Measurements from ENCODE around the gene KATNBL1.

The KATNBL1 gene, protein sequence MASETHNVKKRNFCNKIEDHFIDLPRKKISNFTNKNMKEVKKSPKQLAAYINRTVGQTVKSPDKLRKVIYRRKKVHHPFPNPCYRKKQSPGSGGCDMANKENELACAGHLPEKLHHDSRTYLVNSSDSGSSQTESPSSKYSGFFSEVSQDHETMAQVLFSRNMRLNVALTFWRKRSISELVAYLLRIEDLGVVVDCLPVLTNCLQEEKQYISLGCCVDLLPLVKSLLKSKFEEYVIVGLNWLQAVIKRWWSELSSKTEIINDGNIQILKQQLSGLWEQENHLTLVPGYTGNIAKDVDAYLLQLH

DNA sequence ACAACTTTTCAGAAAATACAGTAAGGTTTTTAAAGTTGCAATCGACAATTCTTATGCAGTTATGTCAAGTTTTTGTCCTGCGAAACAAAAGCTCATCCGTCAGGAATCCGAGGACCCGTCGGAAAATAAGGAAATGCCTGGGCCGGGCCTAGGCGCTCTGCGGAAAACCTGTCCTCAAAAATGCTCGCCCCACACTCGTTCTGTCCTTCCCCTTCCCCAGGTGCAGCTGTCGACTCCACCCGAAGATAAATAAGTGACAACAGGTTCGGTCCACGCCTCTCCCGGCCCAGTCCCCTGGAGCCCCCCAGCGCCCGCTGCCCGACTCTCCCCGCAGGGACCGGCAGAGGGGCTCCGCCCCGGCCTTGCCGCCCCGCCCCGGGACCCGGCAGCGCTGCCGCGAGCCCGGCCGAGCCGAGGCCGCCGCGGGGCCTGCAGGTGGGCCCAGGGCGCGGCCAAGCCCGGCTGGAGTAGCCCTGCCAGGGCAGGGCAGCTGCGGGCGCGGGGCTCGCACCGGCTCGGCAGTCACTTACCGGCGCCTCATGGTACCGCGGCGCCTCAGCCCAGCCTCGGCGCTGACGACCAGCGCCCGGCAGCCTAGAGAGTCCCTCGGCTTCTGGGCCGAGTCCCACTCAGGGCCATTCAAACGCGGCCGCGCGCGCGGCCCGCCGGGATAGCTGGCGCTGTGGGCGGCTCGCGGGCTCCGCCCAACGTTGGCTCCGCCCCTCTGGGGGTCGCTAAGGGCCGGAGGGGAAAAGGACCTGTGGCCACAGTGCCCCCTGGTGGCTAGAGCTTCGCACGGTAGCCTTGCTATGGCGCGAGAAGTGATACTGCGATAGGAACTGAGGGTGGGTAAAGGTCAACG lies at the start of gene KATNBL1:
Gene KATNBL1, minus strand, starts transcription at position 676 of the 862 bp plus-strand sequence. CDS start 46,420 bp downstream, outside the sequence.
- intact Hi-C loops (cut with DNase I), result loop anchor here (5.0 kb wide), 2 partner anchors 107 to 147 kb away; partner anchors contain the start of genes EMC7 and PGBD4
- DNase-seq, result peak; percentile 90 to 99 (median 96)

DNA sequence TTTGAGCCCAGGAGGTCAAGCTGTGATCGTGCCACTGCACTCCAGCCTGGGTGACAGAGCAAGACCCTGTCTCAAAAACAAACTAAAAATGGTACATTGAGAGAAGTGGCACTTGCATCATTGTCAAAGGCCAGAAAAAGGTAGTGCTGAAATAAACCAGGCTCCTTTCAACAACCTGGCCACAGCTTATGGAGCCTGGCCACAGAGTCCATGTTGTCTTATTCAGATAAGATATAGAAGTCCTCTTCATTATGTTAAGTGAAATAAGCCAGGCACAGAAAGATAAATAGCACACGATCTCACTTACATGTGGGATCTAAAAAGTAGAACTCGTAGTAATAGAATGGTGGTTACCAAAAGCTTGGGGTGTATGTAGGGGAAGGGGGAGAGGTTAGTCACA lies 49.7 kb upstream of the KATNBL1 start:
- intact Hi-C loops (cut with DNase I), result no loop called here

DNA sequence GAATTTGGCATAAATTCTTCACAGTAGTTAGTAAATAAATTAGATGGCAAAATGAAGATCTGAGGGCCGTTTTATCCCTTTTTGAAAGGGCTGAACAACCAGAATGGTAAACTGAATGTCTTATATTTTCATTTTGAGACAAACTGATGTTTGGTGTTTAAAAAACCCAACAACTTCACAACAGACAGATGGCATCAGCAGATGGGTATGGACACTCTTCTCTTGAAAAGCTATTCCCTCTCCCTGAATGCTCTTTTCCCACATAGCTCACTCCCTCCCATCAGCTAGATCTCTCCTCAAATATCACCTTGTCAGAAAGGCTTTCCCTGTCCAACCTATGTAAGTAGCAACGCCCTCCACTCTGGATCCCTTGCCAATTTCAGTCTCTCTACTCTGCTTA lies 48.3 kb upstream of the KATNBL1 start:
- no peak for DNase-seq
- intact Hi-C loops (cut with DNase I), result no loop called here

More for the DNA sequence above, 49.7 kb upstream of the KATNBL1 start:
- DNase-seq, result no peak

DNA sequence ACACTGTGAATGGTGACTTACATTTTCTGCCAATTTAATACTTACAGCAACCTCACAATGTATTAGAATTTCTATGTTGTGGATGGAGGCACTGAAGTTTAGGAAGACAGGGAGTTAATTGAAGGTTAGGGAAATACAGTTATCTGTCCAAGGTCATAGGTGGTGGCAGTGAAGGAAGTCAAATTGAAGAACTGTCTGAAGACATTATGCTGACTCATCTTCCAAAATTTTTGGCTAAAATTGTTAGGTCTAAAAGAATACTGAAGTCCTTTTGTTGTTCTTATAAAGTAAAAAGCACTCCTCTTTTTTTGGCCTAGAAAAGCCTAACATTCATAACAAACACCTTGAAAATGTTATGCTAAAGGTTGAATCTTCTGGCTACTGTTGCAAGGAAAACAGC lies 42.6 kb upstream of the KATNBL1 start:
- intact Hi-C loops (cut with DNase I), result no loop called here
- no peak for DNase-seq

DNA sequence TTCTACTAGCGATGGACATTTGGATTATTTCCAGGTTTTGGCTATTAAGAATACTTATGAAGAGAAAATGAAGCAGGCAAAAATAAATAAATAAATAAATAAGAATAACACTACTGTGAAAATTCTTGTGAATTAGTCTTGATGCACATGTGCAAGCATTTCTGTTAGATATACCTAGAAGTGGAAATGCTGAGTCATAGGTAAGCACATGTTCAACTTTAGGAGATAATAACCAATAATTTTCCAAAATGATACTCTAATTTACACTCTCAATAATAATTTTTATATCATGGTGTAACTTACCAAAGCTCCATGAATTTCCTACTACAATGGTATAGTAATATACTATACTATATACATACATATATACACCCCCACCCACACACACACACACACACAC lies 38.3 kb upstream of the KATNBL1 start:
- intact Hi-C loops (cut with DNase I), result no loop called here

DNA sequence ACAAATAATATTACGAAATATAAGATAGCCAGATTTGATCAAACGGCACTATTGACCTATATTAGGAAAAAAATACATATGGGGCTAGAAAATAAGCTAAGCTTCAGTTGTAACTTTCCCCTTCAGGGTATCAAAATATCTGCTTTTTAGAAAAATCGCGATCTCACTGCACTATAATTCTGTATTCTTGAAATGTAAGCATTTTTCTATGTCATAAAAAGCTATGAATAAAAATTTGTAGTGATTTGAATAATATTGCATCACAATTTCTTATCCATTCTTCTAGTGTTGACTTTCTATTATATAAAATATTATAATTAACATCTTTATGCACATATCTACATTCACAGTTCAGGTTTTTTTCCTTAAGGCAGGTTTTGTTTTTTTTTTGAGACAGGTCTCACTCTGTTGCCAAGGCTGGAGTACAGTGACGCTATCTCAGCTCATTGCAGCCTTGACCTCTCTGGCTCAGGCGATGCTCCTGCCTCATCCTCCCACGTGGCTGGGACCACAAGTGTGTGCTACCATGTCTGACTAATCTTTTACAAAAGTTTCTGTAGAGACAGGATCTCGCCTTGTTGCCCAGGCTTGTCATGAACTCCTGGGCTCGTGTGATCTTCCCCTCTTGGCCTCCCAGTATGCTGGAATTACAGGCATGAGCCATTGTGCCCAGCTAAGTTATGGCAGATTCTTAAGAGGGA lies 36.5 kb upstream of the KATNBL1 start:
- intact Hi-C loops (cut with DNase I), result no loop called here

More for the DNA sequence above, 38.3 kb upstream of the KATNBL1 start:
- DNase-seq, result no peak

DNA sequence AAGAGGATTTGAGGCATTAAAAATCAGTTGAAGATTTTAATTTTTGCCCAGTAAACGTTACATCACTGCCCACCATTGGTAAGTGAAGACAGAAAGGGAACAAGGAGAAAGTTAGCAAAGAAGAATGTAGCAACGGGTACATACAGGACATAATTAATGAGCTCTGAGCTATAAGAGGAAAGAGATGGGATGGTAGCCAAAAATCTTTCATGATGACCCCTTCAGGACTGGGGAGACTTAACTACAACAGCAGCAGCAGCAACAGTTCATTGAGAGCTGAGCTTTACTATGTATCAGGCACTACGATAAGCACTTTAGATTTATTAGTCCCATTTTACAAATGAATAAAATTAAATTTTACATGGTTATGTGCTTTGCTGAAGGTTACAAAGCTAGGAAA lies 33.3 kb upstream of the KATNBL1 start:
- intact Hi-C loops (cut with DNase I), result no loop called here
- no peak for DNase-seq

More for the DNA sequence above, 36.5 kb upstream of the KATNBL1 start:
- no peak for DNase-seq

DNA sequence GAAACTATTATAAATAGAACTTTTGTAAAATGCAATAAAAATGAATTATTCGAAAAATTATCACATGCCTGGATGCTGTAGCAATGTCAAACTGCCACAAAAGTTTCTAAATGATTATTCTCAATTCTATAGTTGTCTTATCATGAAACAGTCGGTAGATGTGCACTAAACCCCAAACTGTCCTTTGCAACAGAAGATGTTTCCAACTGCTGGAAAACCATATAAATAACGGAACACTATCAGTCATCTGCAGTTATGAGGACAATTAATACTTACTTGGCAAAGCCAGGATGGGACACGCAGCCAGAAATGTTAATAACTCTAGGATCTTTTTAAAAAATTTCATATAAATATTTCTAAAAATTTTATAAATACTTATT lies 32.4 kb upstream of the KATNBL1 start:
- DNase-seq, result no peak
- intact Hi-C loops (cut with DNase I), result no loop called here

DNA sequence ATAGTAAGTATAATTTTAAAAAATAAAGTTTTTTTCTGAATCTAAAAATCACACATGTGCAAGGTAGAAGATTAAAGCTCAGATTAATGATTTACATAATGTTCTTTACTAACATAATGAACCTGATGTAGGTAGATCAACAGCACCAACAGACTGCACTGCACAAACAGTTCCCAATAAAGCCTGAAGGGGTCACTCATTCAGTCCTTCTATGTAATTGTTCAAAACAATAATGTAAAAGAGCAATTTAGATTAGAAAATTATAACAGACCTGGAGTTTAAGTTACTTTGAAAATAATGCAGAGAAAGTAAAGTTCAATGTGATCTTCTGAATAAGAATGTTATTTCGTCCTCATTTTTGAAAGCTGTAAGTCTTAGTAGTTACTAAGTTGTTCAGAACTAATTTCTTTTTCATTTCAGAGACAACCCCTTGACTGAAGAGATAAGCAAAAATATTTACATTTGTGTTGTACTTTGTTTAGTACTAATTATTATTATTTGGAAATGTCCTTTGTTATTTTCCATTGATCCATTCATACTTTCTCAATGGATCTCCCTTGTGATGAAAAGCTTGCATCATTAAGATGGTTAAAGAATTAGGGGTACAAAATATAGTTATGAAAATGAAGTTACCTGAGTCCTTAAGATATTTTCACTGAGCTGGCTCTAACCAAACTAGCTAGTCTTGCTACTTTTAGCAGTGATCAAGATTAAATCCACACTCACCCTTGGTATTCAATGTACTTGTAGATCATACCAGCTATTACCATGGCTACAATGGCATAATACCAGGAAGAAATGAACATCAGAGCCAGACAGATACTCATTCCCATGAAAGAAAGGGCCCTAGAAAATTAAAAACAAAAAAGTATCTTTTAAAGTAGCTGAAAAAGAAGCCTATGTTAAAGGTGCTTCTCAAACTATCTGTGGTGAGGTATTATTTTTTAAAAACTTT lies 31.8 kb upstream of the KATNBL1 start:
- DNase-seq, result peak in 13 of 42 donors; percentile 7 to 55 (median 23)
- intact Hi-C loops (cut with DNase I), result no loop called here

DNA sequence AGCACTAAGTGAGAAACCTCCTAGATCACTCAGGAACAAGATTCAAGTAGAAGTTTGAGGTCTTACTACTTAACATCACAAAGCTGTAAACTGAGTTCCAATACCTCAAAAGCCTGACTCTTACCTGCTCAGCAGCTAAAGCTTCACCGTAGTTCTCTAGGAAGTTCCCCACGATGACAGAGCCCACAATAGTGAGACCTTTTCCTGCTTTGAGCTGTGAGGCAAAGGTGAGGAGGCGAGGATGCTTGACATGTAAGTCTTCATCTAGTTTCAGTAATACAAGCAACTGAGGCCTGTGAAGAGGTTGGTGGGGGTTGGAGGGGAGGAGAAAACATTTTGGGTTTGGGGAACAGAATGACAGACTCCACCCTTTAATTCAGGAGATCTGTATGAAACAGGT lies 30.6 kb upstream of the KATNBL1 start:
- no peak for DNase-seq
- intact Hi-C loops (cut with DNase I), result no loop called here

DNA sequence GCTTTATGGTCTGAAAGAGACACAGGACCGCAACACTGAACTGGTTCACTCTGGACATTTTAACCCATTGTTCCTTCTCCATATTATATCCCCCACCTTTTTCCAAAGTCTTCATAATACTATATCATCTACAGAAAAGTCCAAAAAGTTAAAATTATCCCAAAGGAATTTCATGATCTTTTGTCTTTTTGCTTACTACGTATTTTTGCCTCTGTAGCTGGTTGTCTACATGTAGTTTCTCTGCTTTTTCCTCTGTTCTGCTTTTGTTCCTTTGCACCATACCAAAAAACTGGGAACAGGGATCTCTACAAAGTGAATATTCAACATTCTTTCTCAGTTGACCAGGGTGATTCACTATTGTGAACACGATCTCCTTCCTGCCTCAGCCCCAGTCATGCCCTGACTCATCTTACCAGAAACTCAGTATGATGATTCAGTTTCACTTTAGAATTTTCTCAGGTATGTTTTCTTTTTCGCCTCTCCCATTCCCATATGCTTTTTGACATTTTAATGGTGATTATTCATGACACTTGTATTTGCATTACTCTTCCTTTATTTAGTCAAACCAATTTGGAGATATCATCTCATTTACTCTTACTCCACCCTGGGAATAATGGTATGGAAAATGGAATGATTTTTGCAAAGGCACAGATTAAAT lies 29.4 kb upstream of the KATNBL1 start:
- intact Hi-C loops (cut with DNase I), result no loop called here
- DNase-seq, result peak in 2 of 42 donors; percentile 13 to 20

DNA sequence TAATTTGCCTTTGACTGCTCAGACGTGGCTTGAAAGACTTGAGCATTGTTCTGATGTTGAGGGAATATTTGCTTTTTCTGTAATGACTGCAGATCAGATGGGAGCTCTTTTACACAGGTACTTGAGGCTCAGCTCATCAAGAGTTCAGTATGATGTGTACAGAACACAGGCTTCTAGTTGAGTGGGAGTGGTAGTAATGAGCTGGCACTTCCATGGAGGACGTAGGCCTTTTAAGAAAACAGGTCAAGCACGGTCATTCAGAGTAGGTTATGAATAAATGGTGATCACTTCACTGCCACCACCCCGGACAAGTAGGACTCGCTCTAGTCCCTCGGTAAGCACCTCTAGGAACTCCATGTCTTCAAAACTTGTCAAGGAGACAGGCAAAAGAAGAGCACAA lies 23.7 kb upstream of the KATNBL1 start:
- DNase-seq, result no peak
- intact Hi-C loops (cut with DNase I), result no loop called here

DNA sequence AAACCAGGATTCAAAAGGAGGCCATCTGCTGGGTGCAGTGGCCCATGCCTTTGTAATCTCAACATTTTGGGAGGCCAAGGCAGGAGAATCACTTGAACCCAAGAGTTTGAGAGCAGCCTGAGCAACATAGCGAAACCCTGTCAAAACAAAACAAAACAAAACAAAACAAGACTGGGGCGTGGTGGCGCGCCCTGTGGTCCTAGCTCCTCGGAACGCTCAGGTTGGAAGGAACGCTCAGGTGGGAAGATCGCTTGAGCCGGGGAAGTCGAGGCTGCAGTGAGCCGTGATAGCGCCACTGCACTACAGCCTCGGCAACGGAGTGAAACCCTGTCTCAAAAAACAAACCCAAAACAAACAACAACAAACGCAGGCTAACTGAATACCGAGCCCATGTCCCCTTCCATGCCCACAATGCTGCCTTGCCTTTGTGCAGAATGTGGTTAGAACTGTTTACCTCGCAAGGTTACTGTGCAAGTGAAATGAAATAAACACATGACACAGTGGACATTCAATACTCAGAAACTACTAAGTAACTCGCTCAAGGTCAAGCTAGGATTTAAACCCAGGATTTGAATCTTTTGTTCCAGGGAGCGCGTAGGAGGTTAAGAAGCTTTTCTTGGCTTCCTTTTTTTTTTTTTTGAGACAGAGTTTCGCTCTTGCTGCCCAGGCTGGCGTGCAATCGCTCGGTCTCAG lies 14.2 kb upstream of the KATNBL1 start:
- no peak for DNase-seq
- intact Hi-C loops (cut with DNase I), result loop anchor here (10.0 kb wide), 2 partner anchors 111 to 141 kb away; partner anchors contain the start of genes LPCAT4 and SLC12A6

DNA sequence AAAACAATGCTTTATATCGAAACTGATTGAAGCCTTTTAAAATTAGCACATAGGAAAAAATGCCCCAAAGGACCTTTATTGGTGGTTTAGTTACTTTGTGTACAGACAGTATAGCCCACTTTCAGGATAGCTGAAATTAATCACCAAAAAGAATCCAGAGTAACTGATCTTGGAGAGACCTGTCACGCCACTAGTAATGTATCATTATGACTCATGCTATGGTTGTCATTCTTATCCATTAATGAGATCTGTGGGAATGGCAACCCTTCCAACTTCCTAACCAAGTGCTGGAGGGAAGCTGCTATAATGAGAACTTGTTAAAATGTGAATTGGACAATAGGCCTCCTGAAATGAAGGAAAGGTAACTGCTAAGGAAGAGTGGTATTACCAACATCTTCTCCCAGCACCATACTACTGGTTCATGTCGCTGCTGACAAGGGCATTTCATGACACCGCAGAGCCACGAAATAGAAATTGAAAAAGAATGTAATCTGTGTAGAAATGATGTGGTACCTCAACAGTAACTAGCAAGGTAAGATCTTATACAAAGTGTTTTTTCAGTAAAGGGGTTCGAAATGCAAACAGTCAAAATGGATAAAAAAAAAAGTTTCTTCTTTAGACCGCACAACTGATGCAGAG lies 7.8 kb upstream of the KATNBL1 start:
- intact Hi-C loops (cut with DNase I), result no loop called here

DNA sequence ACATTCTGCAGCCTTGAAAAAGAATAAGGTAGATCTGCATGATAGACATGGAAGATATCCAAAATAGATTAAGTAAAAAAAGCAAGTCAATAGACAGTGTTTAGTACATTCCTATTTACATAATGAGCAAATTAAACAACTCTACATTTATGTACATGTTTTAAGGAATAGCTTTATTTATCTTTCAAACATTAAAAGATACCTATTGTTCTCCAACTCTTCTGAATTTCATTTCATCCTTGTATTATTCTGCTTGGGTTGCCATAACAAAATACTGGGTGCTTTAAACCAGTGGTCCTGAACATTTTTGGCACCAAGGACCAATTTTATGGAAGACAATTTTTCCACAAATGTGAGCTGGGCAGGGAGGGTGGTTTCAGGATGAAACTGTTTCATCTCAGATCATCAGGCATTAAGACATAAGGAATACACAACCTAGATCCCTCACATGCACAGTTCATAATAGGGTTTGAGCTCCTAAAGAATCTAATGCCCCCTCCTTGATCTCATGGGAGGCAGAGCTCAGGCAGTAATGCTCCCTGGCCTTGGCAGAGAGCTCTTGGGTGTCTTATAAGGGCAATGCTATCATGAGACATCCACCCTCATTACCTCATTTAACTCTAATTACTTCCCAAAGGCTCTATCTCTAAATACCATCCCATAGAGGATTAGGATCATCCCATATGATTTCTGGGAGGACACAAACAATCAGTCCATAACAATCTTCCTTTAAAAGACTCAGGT lies 6.8 kb upstream of the KATNBL1 start:
- intact Hi-C loops (cut with DNase I), result no loop called here
- DNase-seq, result no peak

More for the DNA sequence above, 7.8 kb upstream of the KATNBL1 start:
- no peak for DNase-seq

DNA sequence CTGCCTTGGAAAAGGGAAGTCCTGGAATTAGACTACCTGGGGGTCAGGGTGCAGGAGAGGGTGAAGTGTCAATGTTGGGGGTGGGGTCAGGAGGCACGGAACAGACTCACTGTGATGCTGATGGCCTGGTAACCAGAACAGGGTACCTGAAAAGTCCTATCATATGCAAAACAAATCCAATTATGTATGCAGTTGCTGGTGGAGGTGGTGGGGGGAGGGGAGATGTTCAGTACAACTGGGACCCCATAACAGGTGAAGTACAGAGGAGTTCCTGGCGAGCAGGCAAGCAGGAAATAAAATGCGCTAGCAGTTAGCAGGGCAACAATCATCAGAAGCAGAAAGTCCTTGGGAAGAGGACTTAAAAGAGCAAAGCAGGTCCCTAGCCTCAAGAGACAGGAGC lies 4.2 kb upstream of the KATNBL1 start:
- DNase-seq, result no peak
- intact Hi-C loops (cut with DNase I), result loop anchor here (5.0 kb wide), 2 partner anchors 112 to 152 kb away; partner anchors contain the start of genes EMC7 and PGBD4
